GM12878 (cell line): ENCODE results near the gene ZNF385C. TPM values are rescaled to one million over a fixed set of nuclear protein-coding genes. Genes with fewer than 3 reads are reported as not detected.

Experiments used
- ATAC-seq: fragments of 200-7000 bp; cut with Tn5 transposase; 3 replicates; pipeline ENCODE4 v1.9.1; 2020; ENCODE audit warnings: mild to moderate bottlenecking, moderate library complexity
- BruUV-seq: library from RNA; stranded (reverse); fragments of 400-500 nt; replicated peaks from 2 replicates; lab custom pipeline; 2021; lab: Mats Ljungman, UMichigan
- CTCF ChIA-PET: fragments of 300-600 bp; sonication (Branson Sonifier 250); formaldehyde crosslinking; extraction: SDS; loops from one replicate; lab custom pipeline; 2021; ENCODE audit warnings: inconsistent platforms; lab: Yijun Ruan, JAX
- POLR2A ChIA-PET: fragments of 350-600 bp; formaldehyde crosslinking; extraction: SDS; loops from one replicate; lab custom pipeline; 2021; ENCODE audit warnings: inconsistent platforms; lab: Charles Lee
- RAD21 ChIA-PET: fragments of 300-600 bp; sonication (Branson Sonifier 250); formaldehyde crosslinking; loops from one replicate; lab custom pipeline; 2023; ENCODE audit warnings: antibody characterized with exemption; ENCODE audit not compliant: unreplicated experiment; lab: Charles Lee
- SMC1A ChIA-PET: fragments of 300-600 bp; sonication (Branson Sonifier 250); formaldehyde crosslinking; loops from one replicate; lab custom pipeline; 2023; ENCODE audit not compliant: unreplicated experiment, uncharacterized antibody; lab: Charles Lee
- DNase-seq: peaks from one replicate; pipeline ENCODE4 v3.0.0-alpha.2; 2011; ENCODE audit warnings: low read depth, low spot score
- FAIRE-seq: peaks from 3 replicates; lab custom pipeline; 2011; peaks lifted over from hg19 to GRCh38; lab: Jason Lieb, UNC
- H2AFZ ChIP-seq: 2 replicates; pipeline ENCODE4 v1.6.0; 2011; ENCODE audit warnings: low read depth, low read length, control low read depth; ENCODE audit not compliant: control insufficient read depth
- H3K27ac ChIP-seq: 2 replicates; pipeline ENCODE4 v1.5.1; 2011; ENCODE audit warnings: control low read depth; ENCODE audit not compliant: control insufficient read depth, insufficient read depth
- H3K27me3 ChIP-seq, 2 experiments: replicated peaks in 1 of 2; 2 replicates each; pipeline versions ENCODE4 v1.6.0 to v1.6.1; 2011; ENCODE audit warnings: low read length in 1 of 2; ENCODE audit not compliant: control insufficient read depth in 2 of 2, insufficient read depth in 2 of 2
- H3K36me3 ChIP-seq, 2 experiments: 2 replicates each; pipeline ENCODE4 v1.5.1; 2011; ENCODE audit warnings: low read length in 1 of 2; ENCODE audit not compliant: control insufficient read depth in 2 of 2, insufficient read depth in 2 of 2
- H3K4me1 ChIP-seq: 2 replicates; pipeline ENCODE4 v1.6.1; 2011; ENCODE audit warnings: mild to moderate bottlenecking, low read length, moderate library complexity, mixed read lengths; ENCODE audit not compliant: control insufficient read depth, insufficient read depth
- H3K4me2 ChIP-seq: 2 replicates; pipeline ENCODE4 v1.6.0; 2011; ENCODE audit warnings: control low read depth; ENCODE audit not compliant: control insufficient read depth, insufficient read depth
- H3K4me3 ChIP-seq: fragments of 200-600 bp; sonication (generic); 2 replicates; pipeline ENCODE4 v1.5.1; 2016
- H3K79me2 ChIP-seq: 2 replicates; pipeline ENCODE4 v1.6.0; 2011; ENCODE audit warnings: low read length; ENCODE audit not compliant: control insufficient read depth, insufficient read depth
- H3K9ac ChIP-seq: 2 replicates; pipeline ENCODE4 v1.8.0; 2011; ENCODE audit warnings: low read length, control low read depth, mixed read lengths; ENCODE audit not compliant: control insufficient read depth, insufficient read depth
- H3K9me3 ChIP-seq: replicated peaks from 3 replicates; pipeline ENCODE4 v1.5.1; 2011; ENCODE audit warnings: mild to moderate bottlenecking, low read length; ENCODE audit not compliant: control insufficient read depth, insufficient read depth
- H4K20me1 ChIP-seq: 2 replicates; pipeline ENCODE4 v1.6.0; 2011; ENCODE audit not compliant: control insufficient read depth, insufficient read depth
- BACH1 ChIP-seq: fragments of 450-650 bp; IDR thresholded peaks from 2 replicates; pipeline ENCODE4 v1.6.1; 2017; ENCODE audit warnings: mild to moderate bottlenecking, borderline replicate concordance
- BMI1 ChIP-seq: fragments of 450-650 bp; IDR thresholded peaks from 2 replicates; pipeline ENCODE4 v1.6.1; 2016; ENCODE audit warnings: mild to moderate bottlenecking, moderate library complexity, borderline replicate concordance
- ETV6 ChIP-seq, 2 experiments: fragments of 450-650 bp in 1 of 2; IDR thresholded peaks in 1 of 2; conservative IDR thresholded peaks in 1 of 2; 2 replicates each; pipeline ENCODE4 v1.6.1; 2014; ENCODE audit warnings: antibody characterized with exemption in 1 of 2, borderline replicate concordance in 1 of 2, low read depth in 1 of 2, mild to moderate bottlenecking in 1 of 2, moderate library complexity in 1 of 2
- HDAC2 ChIP-seq: fragments of 200-600 bp; sonication (generic); IDR thresholded peaks from 2 replicates; pipeline ENCODE4 v1.6.1; 2017
- SUZ12 ChIP-seq: fragments of 200-600 bp; sonication (generic); IDR thresholded peaks from one replicate; pipeline ENCODE4 v1.6.1; 2018; ENCODE audit warnings: antibody characterized with exemption, mild to moderate bottlenecking; ENCODE audit not compliant: unreplicated experiment
- WRNIP1 ChIP-seq: IDR thresholded peaks from 2 replicates; pipeline ENCODE4 v1.6.1; 2011; ENCODE audit warnings: low read depth, low read length, improper control_type of control experiment, borderline replicate concordance
- ZNF384 ChIP-seq: IDR thresholded peaks from 2 replicates; pipeline ENCODE4 v1.6.1; 2012; ENCODE audit warnings: low read depth, mild to moderate bottlenecking, low read length, improper control_type of control experiment, borderline replicate concordance
- WGBS: methylation state at CpG from one replicate; pipeline ENCODE4 v1.1.6; 2016; ENCODE audit warnings: low lambda C conversion rate; ENCODE audit not compliant: insufficient replicate concordance, insufficient coverage; ENCODE audit errors: missing lambda C conversion rate; 5-methylcytosine and 5-hydroxymethylcytosine counted together
- in situ Hi-C: fragments of 300-500 bp; cut with MboI; formaldehyde crosslinking; loops from 9 replicates; pipeline ENCODE4 v1.14.3; 2018; ENCODE audit warnings: mixed read lengths
- intact Hi-C: fragments of 100-400 bp; cut with micrococcal nuclease; formaldehyde crosslinking; loops from one replicate; pipeline ENCODE4 v1.14.2; 2022; ENCODE audit not compliant: unreplicated experiment
- polyA plus RNA-seq, 11 experiments: library from polyadenylated mRNA; depleted of rRNA in 4 of 11; unstranded in 6 of 11; stranded (reverse) in 5 of 11; fragments of >200 nt; fragmentation: Nextera tagmentation in 4 of 11; fragmentation: Illumina TruSeq in 1 of 11; extraction: Ambion mirVana in 4 of 11; extraction: Trizol in 1 of 11; gene quantifications; 1 replicate in 1 of 11; 2 replicates in 10 of 11; pipeline versions ENCODE4 v1.2.1 to v1.2.3, GENCODE V29; 2011 to 2016; ENCODE audit warnings: inconsistent platforms in 2 of 11, missing spikeins in 2 of 11, low read depth in 1 of 11
- total RNA-seq, 4 experiments: library from RNA; depleted of rRNA in 3 of 4; stranded (reverse); fragments of >200 nt in 3 of 4; fragmentation: Illumina TruSeq in 1 of 4; extraction: Trizol in 1 of 4; gene quantifications; 2 replicates each; pipeline versions ENCODE4 v1.2.1 to v1.2.3, GENCODE V29; 2013 to 2021

The ZNF385C gene
- total and polyA plus RNA-seq, 10 of the 15 experiments (the other 5 are each of a cell fraction or from before 2014, with no cell fraction given) = 0.06 to 0.20 (median 0.07) TPM; not detected in 5

- TF ChIP-seq HDAC2 (no peak), WRNIP1 (no peak), BMI1 (no peak), ETV6 (conservative IDR thresholded peaks at IDR 0.05 in 1 of 2, IDR thresholded peaks at IDR 0.05 in 1 of 2; ENCODE audit: borderline replicate concordance in 1 of 2, low read depth in 1 of 2) (no peak)
Observed at GRCh38 chr17:42052346-42052877, 45.9 kb downstream of the ZNF385C start (continued).

- no peaks in the 10 kb centered on the region for H3K36me3 ChIP-seq
- H3K4me3 ChIP-seq = no peak overlapping the region
- no peaks in the 10 kb centered on the region for H4K20me1 ChIP-seq
- FAIRE-seq (no peak), ATAC-seq (no peak), DNase-seq (no peak)
- peaks cover 6% of the 10 kb centered on the region; the same call in 2 of the 3 replicates for H3K9me3 ChIP-seq
- H3K4me2 ChIP-seq = no peak overlapping the region
- H3K27ac ChIP-seq = no peak overlapping the region
- H2AFZ ChIP-seq = no peak overlapping the region
- intact Hi-C loops (no loop called here), in situ Hi-C loops (no loop called here)
- SMC1A ChIA-PET = interaction anchor here (0.7 kb wide), 1 partner anchor 34 kb away, joined by 4 read pairs; no protein-coding TSS in a partner anchor
- no peaks in the 10 kb centered on the region for H3K79me2 ChIP-seq
- no peak overlapping the region for H3K9ac ChIP-seq
- POLR2A ChIA-PET = no interaction called here
- BruUV-seq = no TSS peak
- peaks cover 4 to 5% of the 10 kb centered on the region in 2 experiments for H3K27me3 ChIP-seq
- RAD21 ChIA-PET = no interaction called here
- no peak for TF ChIP-seq ZNF384
- TF ChIP-seq SUZ12 = no peak
- TF ChIP-seq BACH1 = no peak
- no peaks in the 10 kb centered on the region for H3K4me1 ChIP-seq
- WGBS = 58% methylated on average over 7 of the region's 7 CpGs
- CTCF ChIA-PET = interaction anchor here (1.0 to 1.4 kb wide), 4 partner anchors 15 to 88 kb away, joined by 3 to 4 read pairs (median 4); no protein-coding TSS in a partner anchor
Observed at GRCh38 chr17:42051645-42052044, 46.6 kb downstream of the ZNF385C start.
